ENCODE measurements around the gene CERK. TPM values are rescaled to one million over a fixed set of nuclear protein-coding genes. Genes with fewer than 3 reads are reported as not detected.

CERK gene
- total RNA-seq, 1 donor from 2014 or later: 38.4 TPM

DNA sequence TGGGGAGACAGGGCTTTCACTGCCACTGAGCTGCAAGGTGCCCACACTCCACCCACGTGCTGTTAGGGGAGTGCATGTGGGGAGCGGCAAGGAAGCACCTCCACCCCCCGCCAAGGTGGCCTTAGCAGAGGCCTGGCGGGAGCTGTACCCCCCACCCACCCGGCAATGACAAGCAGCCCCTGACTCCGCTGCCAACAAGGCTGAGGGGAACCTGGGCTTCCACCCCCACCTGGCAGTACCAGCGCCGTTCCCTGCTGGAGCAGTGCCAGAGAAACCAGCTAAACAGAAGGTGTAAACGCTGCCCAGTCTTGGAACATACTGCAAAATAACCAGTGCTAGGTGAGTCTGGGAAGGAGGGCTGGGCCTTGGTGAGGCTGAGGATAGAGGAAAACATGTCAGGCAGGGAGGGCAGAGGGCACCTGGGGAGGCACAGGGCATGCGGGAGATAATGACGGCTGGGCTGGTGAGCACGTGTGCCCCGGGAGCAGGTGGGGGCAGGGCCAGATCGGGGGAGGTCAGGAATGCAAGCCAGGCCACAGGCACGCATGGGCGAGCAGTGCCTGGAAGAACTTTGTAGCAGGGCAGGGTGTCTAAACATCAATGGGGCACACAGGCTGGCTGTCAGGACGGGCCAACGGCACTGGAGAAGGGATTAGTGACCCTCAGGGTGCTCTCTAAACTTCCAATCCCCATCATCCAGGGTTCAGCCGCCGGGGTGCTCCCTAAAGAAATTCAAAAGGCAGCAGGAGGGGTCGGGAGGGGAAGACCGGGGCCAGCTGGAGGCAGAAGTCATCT is 6.6 kb downstream of the CERK start:
- Mint-ChIP-seq H3K27me3 (ENCODE audit: unreplicated experiment) (no peaks in the 10 kb centered on the region), H3K4me3 (ENCODE audit: unreplicated experiment) (peak overlapping the region; percentile 15), H3K27ac (ENCODE audit: unreplicated experiment) (peak overlapping the region; percentile 13), H3K4me1 (ENCODE audit: unreplicated experiment) (peaks cover 50% of the 10 kb centered on the region), H3K9me3 (ENCODE audit: unreplicated experiment) (no peaks in the 10 kb centered on the region), H3K36me3 (ENCODE audit: unreplicated experiment) (peaks cover 5% of the 10 kb centered on the region)
- DNase-seq (ENCODE audit: extremely low spot score, unreplicated experiment): no peak
- TF ChIP-seq, protein P1, sequence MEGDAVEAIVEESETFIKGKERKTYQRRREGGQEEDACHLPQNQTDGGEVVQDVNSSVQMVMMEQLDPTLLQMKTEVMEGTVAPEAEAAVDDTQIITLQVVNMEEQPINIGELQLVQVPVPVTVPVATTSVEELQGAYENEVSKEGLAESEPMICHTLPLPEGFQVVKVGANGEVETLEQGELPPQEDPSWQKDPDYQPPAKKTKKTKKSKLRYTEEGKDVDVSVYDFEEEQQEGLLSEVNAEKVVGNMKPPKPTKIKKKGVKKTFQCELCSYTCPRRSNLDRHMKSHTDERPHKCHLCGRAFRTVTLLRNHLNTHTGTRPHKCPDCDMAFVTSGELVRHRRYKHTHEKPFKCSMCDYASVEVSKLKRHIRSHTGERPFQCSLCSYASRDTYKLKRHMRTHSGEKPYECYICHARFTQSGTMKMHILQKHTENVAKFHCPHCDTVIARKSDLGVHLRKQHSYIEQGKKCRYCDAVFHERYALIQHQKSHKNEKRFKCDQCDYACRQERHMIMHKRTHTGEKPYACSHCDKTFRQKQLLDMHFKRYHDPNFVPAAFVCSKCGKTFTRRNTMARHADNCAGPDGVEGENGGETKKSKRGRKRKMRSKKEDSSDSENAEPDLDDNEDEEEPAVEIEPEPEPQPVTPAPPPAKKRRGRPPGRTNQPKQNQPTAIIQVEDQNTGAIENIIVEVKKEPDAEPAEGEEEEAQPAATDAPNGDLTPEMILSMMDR (IDR thresholded peaks at IDR 0.05): no peak

GRCh38 chr22:46730568-46731245 is 7.3 kb downstream of the CERK start:
- TF ChIP-seq, protein P1 (IDR thresholded peaks at IDR 0.05): no peak
- Mint-ChIP-seq H3K27me3 (ENCODE audit: unreplicated experiment) (no peaks in the 10 kb centered on the region), H3K9me3 (ENCODE audit: unreplicated experiment) (no peaks in the 10 kb centered on the region), H3K4me1 (ENCODE audit: unreplicated experiment) (peaks cover 50% of the 10 kb centered on the region), H3K4me3 (ENCODE audit: unreplicated experiment) (no peak overlapping the region), H3K27ac (ENCODE audit: unreplicated experiment) (no peak overlapping the region), H3K36me3 (ENCODE audit: unreplicated experiment) (peaks cover 5% of the 10 kb centered on the region)
- DNase-seq (ENCODE audit: extremely low spot score, unreplicated experiment): no peak

GRCh38 chr22:46728470-46728869 is 9.6 kb downstream of the CERK start:
- no peak overlapping the region for H3K4me3 Mint-ChIP-seq (ENCODE audit: unreplicated experiment)
- TF ChIP-seq, protein P1 (IDR thresholded peaks at IDR 0.05): no peak
- no peaks in the 10 kb centered on the region for H3K9me3 Mint-ChIP-seq (ENCODE audit: unreplicated experiment)
- DNase-seq (ENCODE audit: extremely low spot score, unreplicated experiment): no peak
- peaks cover 14% of the 10 kb centered on the region for H3K36me3 Mint-ChIP-seq (ENCODE audit: unreplicated experiment)
- H3K27me3 Mint-ChIP-seq (ENCODE audit: unreplicated experiment): no peaks in the 10 kb centered on the region
- H3K4me1 Mint-ChIP-seq (ENCODE audit: unreplicated experiment): peaks cover 32% of the 10 kb centered on the region
- H3K27ac Mint-ChIP-seq (ENCODE audit: unreplicated experiment): peak overlapping the region; percentile 10

DNA sequence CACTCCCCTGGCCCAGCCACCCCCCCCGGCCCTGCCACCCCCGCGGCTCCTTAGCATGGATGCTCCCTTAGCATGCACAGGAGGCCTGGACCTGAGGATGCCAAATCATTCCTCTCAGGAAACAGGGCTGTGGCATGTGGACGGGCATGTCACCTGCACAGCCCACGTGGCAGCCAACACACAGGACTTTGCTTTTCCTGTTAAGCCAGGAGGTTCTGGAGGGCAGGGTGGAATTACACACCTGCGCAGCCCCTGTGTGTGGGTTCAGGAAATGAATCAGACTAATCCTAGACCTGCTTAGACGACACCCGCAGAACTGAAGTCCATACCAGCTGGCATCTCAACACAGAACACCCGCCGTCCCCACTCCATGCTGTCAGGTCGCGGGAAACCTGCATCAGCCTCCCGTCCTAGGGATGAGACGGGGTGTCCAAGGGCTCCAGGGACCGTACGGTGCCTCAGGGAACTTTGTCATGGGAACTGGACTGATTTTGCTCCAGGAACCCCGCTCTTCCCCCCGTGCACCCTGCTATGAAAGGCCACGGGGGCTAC is 10.2 kb downstream of the CERK start:
- Mint-ChIP-seq H3K4me1 (ENCODE audit: unreplicated experiment) (peaks cover 32% of the 10 kb centered on the region), H3K4me3 (ENCODE audit: unreplicated experiment) (no peak overlapping the region), H3K27ac (ENCODE audit: unreplicated experiment) (no peak overlapping the region), H3K27me3 (ENCODE audit: unreplicated experiment) (no peaks in the 10 kb centered on the region), H3K9me3 (ENCODE audit: unreplicated experiment) (no peaks in the 10 kb centered on the region), H3K36me3 (ENCODE audit: unreplicated experiment) (peaks cover 14% of the 10 kb centered on the region)
- no peak for DNase-seq (ENCODE audit: extremely low spot score, unreplicated experiment)
- TF ChIP-seq, protein P1 (IDR thresholded peaks at IDR 0.05): no peak

GRCh38 chr22:46726986-46727317 is 11.1 kb downstream of the CERK start:
- Mint-ChIP-seq H3K4me1 (ENCODE audit: unreplicated experiment) (peaks cover 28% of the 10 kb centered on the region), H3K27ac (ENCODE audit: unreplicated experiment) (peak overlapping the region; percentile 47), H3K9me3 (ENCODE audit: unreplicated experiment) (no peaks in the 10 kb centered on the region), H3K4me3 (ENCODE audit: unreplicated experiment) (no peak overlapping the region), H3K36me3 (ENCODE audit: unreplicated experiment) (peaks cover 14% of the 10 kb centered on the region), H3K27me3 (ENCODE audit: unreplicated experiment) (no peaks in the 10 kb centered on the region)
- no peak for DNase-seq (ENCODE audit: extremely low spot score, unreplicated experiment)
- TF ChIP-seq, protein P1 (IDR thresholded peaks at IDR 0.05): no peak

Measured in osteocyte (in vitro differentiated cells).